ENCODE data around the gene GOLGA8R.
A peak's percentile ranks its signal among the peaks of the same experiment; 100 is the strongest.
"Not testable (repeated sequence)": the region's sequence is repeated elsewhere in the genome, so short reads cannot be mapped to it uniquely, and the experiment has no call there.

Gene GOLGA8R, protein sequence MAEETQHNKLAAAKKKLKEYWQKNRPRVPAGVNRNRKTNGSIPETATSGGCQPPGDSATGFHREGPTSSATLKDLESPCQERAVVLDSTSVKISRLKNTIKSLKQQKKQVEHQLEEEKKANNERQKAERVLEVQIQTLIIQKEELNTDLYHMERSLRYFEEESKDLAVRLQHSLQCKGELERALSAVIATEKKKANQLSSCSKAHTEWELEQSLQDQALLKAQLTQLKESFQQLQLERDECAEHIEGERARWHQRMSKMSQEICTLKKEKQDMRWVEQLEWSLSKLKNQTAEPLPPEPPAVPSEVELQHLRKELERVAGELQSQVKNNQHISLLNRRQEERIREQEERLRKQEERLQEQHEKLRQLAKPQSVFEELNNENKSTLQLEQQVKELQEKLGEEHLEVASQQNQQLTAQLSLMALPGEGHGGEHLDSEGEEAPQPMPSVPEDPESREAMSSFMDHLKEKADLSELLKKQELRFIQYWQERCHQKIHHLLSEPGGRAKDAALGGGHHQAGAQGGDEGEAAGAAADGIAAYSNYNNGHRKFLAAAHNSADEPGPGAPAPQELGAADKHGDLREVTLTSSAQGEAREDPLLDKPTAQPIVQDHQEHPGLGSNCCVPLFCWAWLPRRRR

GRCh38 chr15:30414160-30414559 lies at the start of gene GOLGA8R:
Gene GOLGA8R, minus strand, starts transcription at chr15:30414260. Its CDS starts 98 bp downstream, at chr15:30414162.
- not testable (repeated sequence) for DNase-seq (ENCODE audit: low read depth)

DNA sequence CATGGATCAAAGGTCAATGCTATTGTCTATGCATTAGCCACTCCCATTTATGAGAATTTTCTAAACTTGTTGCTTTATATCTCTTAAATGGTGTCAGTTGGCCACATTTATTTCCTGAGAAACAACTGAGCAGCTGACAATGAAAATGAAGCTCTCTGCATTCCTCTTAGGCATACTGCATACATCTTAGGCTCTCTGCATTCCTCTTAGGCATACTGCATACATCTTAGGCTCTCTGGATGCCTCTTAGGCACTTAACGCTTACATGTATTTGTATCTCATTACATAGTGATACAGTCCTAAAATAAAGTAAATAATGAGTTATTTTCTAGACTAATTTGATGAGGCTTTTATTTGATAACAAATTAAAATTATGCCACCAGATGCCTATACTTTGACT lies 49.8 kb upstream of the GOLGA8R start:
- not testable (repeated sequence) for DNase-seq (ENCODE audit: low read depth)

- DNase-seq (ENCODE audit: low read depth): not testable (repeated sequence)
Observed at GRCh38 chr15:30462176-30462575, 48.1 kb upstream of the GOLGA8R start.

DNA sequence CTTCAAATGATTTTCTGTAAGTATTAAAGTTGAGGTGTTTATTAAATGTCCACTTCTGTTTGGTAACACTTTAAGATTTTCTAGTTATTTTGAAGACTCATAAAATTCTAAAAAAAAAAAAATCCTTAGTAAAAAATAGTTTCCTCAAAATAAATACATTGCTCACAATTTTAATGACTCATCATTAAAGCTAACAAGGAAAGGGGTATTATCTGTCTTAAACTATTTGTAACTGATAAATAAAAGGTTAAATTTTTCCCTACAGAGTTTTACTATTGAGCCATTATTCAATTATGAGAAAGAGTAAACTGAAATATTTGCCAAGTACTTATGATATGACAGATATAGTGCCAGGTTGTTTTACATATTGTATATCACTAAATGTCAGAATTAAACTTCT lies 38.6 kb upstream of the GOLGA8R start:
- DNase-seq (ENCODE audit: low read depth): not testable (repeated sequence)

DNA sequence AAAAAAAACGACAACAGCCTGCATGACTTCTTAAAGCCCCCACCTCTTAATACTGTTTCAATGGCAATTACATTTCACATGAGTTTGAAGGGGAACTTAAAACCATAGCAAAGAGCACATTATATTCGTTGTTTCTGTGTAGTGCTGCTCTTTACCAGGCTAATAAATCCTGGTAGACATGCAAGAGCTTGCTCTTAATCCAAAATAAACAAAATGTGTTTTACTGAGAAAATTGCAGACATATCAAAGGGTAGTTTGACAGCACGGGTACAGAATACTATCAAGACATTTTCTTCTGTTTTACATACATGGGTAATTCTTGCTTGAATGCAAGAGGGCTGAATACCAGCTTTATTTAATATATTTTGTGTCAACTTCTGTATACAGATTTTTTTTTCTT lies 24.3 kb upstream of the GOLGA8R start:
- not testable (repeated sequence) for DNase-seq (ENCODE audit: low read depth)

- not testable (repeated sequence) for DNase-seq (ENCODE audit: low read depth)
Observed at GRCh38 chr15:30435878-30436277, 21.8 kb upstream of the GOLGA8R start.

DNA sequence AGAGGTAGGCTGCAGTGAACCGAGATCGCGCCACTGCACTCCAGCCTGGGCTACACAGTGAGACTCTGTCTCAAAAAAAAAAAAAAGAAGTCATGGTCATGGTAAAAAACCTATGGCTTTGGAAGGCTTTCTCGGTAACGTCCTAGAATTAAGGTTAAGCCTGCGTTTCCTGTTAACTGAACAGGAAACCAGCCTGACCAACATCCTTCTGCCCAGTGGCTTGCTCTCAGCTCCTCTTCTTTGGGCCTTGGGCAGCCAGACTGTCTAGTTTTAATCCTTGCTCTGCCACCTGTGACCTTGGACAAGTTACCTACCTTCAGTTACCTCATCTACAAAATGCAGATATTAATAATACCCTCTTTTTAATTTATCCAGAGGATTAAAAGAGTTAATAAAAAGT lies 6.7 kb upstream of the GOLGA8R start:
- DNase-seq (ENCODE audit: low read depth): not testable (repeated sequence)

- DNase-seq (ENCODE audit: low read depth): not testable (repeated sequence)
Observed at GRCh38 chr15:30407636-30408035, 6.4 kb downstream of the GOLGA8R start.

GRCh38 chr15:30398988-30399387 lies 15.1 kb downstream of the GOLGA8R start:
- peak; percentile 32 for DNase-seq (ENCODE audit: low read depth)

DNA sequence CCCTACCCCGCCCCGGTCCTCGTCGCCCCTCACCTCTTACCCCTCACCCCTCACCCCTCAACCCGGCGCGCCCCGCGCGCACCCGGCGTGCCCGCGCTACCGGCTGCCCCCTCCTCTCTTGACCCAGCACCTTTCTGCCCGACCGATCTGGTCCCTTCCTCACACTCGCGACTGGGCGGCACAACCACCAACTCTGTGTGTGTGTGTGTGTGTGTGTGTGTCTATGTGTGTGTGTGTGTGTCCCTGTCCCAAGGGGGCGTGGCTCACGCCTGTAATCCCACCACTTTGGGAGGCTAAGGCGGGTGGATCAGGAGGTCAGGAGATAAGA lies 20.4 kb downstream of the GOLGA8R start:
- not testable (repeated sequence) for DNase-seq (ENCODE audit: low read depth)

DNA sequence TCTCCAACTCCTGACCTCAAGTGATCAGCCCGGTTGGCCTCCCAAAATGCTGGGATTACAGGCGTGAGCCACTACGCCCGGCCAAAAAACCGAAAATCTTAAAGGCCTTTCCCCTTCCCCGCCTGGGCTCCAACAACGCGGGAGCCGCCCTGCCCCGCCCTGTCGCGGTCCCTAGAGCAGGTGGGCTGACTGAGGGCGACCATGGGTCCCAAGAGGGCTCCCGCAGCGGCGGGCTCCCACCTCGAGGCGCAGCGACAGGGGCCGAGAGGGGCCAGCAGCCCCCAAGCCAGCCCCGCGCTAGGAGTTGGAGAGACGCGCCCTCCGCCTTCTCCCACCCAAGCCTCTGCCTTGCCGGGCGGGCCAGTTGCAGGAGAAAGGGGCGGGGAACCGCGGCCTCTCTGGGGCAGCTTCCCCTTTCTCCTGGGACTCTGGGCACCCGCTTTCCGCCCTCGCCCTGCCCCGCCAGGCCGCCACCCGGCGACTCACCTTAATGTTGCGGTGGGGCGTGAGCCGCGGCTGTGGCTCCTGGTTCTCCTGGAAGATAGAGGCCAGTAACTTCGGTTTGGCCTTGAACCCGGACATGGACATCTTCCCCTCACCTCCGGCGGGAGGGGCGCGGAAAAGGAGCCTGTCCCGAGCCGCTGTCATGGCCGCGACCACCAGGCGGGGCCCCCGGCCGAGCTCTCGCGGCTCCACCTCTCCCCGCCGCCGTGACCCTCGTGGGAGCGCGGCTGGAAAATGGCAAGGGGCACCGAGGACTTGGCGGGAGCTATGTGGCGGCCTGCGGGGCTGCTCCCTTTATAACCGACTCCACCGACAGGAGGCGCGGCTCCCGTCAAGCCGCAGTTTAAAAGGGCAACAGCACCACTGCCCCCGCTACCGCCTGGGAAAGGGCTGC lies 21.0 kb downstream of the GOLGA8R start, which contains the start of gene CHRFAM7A:
CHRFAM7A (minus strand) TSS at position 775 of the 898 bp plus-strand sequence. CDS start 10,189 bp downstream, outside the sequence.
- DNase-seq (ENCODE audit: low read depth): not testable (repeated sequence)

- not testable (repeated sequence) for DNase-seq (ENCODE audit: low read depth)
Observed at GRCh38 chr15:30386318-30386887, 27.7 kb downstream of the GOLGA8R start.

DNA sequence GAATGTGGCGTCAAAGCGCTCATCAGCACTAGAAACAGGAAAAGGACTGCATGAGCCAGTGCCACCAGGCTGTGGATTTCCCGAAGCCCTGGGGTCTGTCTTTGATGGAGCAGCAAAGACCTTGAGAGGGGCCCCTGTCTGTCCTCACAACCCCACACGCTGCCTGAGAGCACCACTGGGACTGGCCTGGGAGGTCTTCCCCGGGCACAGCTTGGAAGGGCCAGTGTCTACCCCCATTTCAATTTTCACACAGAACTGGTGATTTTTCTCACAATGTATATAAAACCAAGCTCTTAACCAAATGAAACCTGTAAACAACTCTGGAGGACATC lies 37.0 kb downstream of the GOLGA8R start:
- DNase-seq (ENCODE audit: low read depth): not testable (repeated sequence)

- not testable (repeated sequence) for DNase-seq (ENCODE audit: low read depth)
Observed at GRCh38 chr15:30376375-30377081, 37.5 kb downstream of the GOLGA8R start.

DNA sequence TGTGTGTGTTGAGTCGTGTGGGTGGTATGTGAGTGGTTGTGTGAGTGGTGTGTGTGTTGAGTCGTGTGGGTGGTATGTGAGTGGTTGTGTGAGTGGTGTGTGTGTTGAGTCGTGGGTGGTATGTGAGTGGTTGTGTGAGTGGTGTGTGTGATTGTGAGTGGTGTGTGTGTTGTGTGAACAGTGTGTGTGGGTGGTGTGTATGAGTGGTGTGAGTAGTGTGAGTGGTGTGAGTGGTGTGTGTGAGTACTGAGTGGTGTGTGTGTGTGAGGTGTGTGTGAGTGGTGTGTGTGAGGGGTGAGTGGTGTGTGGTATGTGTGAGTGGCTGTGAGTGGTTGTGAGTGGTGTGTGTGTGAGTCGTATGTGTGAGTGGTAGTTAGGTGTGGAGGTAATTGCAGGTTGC lies 38.2 kb downstream of the GOLGA8R start:
- DNase-seq (ENCODE audit: low read depth): not testable (repeated sequence)

- not testable (repeated sequence) for DNase-seq (ENCODE audit: low read depth)
Observed at GRCh38 chr15:30374862-30375261, 39.2 kb downstream of the GOLGA8R start.

GRCh38 chr15:30368271-30368670 lies 45.8 kb downstream of the GOLGA8R start:
- not testable (repeated sequence) for DNase-seq (ENCODE audit: low read depth)

GRCh38 chr15:30367246-30367645 lies 46.8 kb downstream of the GOLGA8R start:
- not testable (repeated sequence) for DNase-seq (ENCODE audit: low read depth)

DNA sequence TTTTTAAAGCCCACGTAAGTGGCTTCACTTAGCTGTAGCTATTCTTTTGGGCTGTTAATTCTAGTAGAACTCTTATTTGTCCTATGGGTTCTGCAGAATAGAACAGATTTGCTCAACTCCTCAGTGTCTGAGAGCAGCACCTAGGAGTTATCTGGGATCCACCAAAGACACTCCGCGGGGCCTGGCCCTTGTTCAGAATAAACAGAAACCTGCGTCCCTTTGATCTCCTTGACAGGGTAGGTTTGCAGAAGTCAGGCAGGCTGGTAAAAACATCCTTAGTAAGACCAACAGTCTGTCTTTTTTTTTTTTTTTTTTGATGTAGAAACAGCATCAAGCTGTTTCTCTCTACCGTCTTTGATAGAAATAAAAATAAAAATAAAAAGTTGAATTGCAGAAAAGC lies 52.7 kb downstream of the GOLGA8R start:
- not testable (repeated sequence) for DNase-seq (ENCODE audit: low read depth)

DNA sequence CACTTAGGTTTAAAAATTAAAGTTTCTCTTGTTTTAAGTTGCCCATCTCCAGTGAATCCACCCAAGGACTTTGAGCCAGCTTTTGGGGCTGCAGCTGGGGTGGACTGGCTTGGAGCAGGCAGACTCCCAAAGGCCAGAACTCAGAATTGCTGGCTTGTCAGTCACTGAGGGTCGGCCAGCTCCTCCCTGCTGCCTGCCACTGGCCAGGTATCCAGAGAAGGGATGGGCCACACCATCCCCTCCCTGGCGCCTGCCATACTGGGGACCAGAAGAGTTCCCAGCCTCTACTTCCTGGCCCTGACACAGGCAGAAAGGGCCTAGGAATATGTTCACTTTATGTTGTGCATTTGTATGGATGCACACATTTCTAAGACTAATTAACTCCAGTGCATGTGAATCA lies 53.1 kb downstream of the GOLGA8R start:
- DNase-seq (ENCODE audit: low read depth): not testable (repeated sequence)

DNA sequence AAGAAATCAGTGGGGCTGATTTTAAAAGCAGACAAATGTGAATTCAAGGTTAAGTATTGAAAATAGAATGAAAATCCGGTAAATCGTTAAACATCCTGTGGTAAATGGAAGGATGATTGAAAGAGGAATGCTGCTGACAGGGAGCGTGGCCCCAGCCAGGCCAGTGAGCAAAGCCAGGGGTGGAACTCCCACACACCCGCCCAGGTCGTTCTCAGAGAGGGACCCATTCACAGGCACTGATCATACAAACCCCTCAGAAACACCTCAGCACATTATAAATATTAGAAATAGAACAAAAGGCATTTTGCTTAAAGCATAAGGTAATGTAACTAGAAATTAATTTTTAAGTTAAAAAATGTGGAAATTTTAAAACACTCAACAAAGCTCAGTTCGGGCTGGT lies 59.0 kb downstream of the GOLGA8R start:
- not testable (repeated sequence) for DNase-seq (ENCODE audit: low read depth)

Measured in activated T-cell treated with anti-CD3 and anti-CD28 coated beads for 1 hour (primary cell).